Thyroid gland (tissue), 4 donors: ENCODE measurements around the gene ADAD2. TPM values are rescaled to one million over a fixed set of nuclear protein-coding genes. Genes with fewer than 3 reads are reported as not detected.
A peak's percentile ranks its signal among the peaks of the same experiment; 100 is the strongest.

Source experiments
- DNase-seq, 2 donors: peaks; one replicate each; pipeline ENCODE4 v3.0.0-alpha.2; 2019
- H3K27ac ChIP-seq, 3 donors: fragments of 200-600 bp; sonication (generic); 1 replicate in 2 of 3; 2 replicates in 1 of 3; pipeline ENCODE4 v1.5.1; 2016 to 2019; ENCODE audit warnings: mild to moderate bottlenecking in 1 of 3, moderate library complexity in 1 of 3
- H3K27me3 ChIP-seq: fragments of 200-600 bp; sonication (generic); one replicate; pipeline ENCODE4 v1.5.1; 2019
- H3K36me3 ChIP-seq, 2 donors: fragments of 200-600 bp; sonication (generic); one replicate each; pipeline ENCODE4 v1.5.1; 2016 to 2019
- H3K4me1 ChIP-seq, 2 donors: fragments of 200-600 bp; sonication (generic); one replicate each; pipeline ENCODE4 v1.5.1; 2017 to 2019
- H3K4me3 ChIP-seq, 3 donors: fragments of 200-600 bp; sonication (generic); replicated peaks in 1 of 3; 1 replicate in 2 of 3; 2 replicates in 1 of 3; pipeline ENCODE4 v1.5.1; 2016; ENCODE audit warnings: mild to moderate bottlenecking in 1 of 3
- H3K9me3 ChIP-seq: fragments of 200-600 bp; sonication (generic); one replicate; pipeline ENCODE4 v1.5.1; 2017
- POLR2A ChIP-seq, 2 donors: fragments of 450-650 bp; IDR thresholded peaks; one replicate each; pipeline ENCODE4 v1.6.1; 2017; ENCODE audit warnings: antibody characterized with exemption in 2 of 2, mild to moderate bottlenecking in 2 of 2, moderate library complexity in 1 of 2
- WGBS, 2 donors: methylation state at CpG; one replicate each; pipeline ENCODE4 v1.1.5; 2017; 5-methylcytosine and 5-hydroxymethylcytosine counted together
- intact Hi-C: fragments of 100-400 bp; cut with DNase I; formaldehyde crosslinking; loops from one replicate; pipeline ENCODE4 v1.15.1; 2023
- total RNA-seq, 4 donors: library from RNA; depleted of rRNA; stranded (reverse); fragments of >200 nt; gene quantifications; one replicate each; pipeline ENCODE4 v1.2.3, GENCODE V29; 2016
- TF ChIP-seq, protein P1 (sequence below), 6 experiments: fragments of 200-600 bp in 3 of 6; fragments of 450-650 bp in 3 of 6; sonication (generic) in 3 of 6; IDR thresholded peaks; one replicate each; pipeline ENCODE4 v1.5.1; 2016 to 2019; ENCODE audit warnings: antibody characterized with exemption in 6 of 6, mild to moderate bottlenecking in 2 of 6, inconsistent platforms in 1 of 6, moderate library complexity in 1 of 6

ADAD2 gene
- total RNA-seq, 4 donors from 2014 or later = 0.24 to 0.78 (median 0.54) TPM

DNA sequence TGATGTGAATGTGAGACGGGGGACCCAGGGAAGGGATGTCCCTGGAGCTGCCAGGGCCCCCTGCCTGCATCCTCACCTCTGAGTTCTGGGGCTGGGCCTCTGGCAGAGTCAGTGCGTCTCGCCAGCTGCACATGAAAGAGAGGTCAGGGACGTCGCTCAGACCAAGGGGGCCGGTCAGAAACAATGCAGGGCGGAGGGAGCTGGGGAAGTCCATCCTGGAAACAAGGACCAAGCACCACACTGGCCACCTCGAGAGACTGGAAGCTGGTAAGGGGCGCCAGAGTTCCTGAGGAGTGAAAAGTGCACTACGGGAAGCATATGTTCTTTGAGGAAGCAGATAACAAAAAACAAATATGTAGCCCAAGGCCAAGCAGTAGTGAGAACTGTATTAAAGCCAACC, 6.2 kb upstream of the ADAD2 start:
- Histone ChIP-seq H3K4me1 (peaks cover 8 to 9% of the 10 kb centered on the region in 2 donors), H3K9me3 (no peaks in the 10 kb centered on the region), H3K36me3 (peaks cover 24 to 29% of the 10 kb centered on the region in 2 donors), H3K4me3 (no peak overlapping the region), H3K27me3 (no peaks in the 10 kb centered on the region), H3K27ac (peak overlapping the region in 1 of 3 donors; percentile 28)
- TF ChIP-seq, protein P1, sequence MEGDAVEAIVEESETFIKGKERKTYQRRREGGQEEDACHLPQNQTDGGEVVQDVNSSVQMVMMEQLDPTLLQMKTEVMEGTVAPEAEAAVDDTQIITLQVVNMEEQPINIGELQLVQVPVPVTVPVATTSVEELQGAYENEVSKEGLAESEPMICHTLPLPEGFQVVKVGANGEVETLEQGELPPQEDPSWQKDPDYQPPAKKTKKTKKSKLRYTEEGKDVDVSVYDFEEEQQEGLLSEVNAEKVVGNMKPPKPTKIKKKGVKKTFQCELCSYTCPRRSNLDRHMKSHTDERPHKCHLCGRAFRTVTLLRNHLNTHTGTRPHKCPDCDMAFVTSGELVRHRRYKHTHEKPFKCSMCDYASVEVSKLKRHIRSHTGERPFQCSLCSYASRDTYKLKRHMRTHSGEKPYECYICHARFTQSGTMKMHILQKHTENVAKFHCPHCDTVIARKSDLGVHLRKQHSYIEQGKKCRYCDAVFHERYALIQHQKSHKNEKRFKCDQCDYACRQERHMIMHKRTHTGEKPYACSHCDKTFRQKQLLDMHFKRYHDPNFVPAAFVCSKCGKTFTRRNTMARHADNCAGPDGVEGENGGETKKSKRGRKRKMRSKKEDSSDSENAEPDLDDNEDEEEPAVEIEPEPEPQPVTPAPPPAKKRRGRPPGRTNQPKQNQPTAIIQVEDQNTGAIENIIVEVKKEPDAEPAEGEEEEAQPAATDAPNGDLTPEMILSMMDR (IDR thresholded peaks at IDR 0.05) = no peak
- TF ChIP-seq POLR2A (IDR thresholded peaks at IDR 0.05) = no peak
- intact Hi-C loops = loop anchor here (5.0 to 10.0 kb wide), 3 partner anchors 37 to 220 kb away; partner anchors contain the start of genes DNAAF1, HSDL1 and NECAB2
- DNase-seq = no peak
- WGBS, 2 donors = 82 to 87% methylated on average over 8 of the region's 10 CpGs

DNA sequence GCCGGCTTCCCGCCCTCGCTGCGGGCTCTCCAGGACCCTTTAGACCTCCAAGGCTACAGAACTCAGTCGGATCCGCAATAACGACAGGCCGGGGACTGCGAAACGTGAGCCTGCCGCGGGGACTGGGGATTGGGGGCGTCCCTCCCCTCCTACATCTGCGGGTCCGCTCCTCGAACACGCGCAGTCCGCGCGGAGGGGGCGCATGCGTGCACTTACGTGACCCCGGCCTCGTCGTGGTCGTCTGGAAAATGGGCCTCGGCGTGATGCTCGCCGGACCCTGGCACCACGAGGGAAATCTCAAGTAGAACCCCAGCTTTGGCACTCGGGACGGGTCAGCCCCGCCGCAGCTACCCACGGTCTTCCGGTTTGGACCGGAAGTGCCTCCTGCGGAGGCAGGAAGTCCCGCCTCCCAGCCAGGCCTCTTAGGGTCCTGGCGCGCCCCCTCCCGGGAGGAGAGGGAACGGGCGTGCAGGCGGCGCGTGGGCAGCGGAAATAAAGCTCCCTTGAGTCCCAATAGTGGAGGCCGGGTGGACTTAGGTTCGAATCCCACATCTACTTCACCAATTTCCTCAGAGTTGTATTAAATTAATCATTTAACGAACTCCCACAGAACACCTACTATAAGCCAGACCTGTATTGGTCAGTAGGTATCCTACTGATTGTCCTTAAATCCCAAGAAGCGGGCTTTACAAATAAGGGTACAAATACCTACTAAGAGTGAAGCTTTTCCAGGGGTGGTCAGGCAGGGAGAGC, 4.1 kb upstream of the ADAD2 start, which contains the start of gene TAF1C:
Gene TAF1C (minus strand): TSS at position 373 of the 753 bp plus-strand sequence. CDS start 2,069 bp downstream, outside the sequence.
- intact Hi-C loops = loop anchor here (5.0 to 10.0 kb wide), 2 partner anchors 40 to 222 kb away; partner anchors contain the start of genes DNAAF1, HSDL1 and NECAB2
- H3K36me3 ChIP-seq = peaks cover 7 to 13% of the 10 kb centered on the region in 2 donors
- WGBS, 2 donors = 4 to 10% methylated on average over 12 to 30 of the region's 55 CpGs
- peak within 1 kb of the TSS; percentile 71 to 93 (median 73) for H3K4me3 ChIP-seq
- peak within 1 kb of the TSS in 2 of 3 donors; percentile 33 to 42 for H3K27ac ChIP-seq
- peaks cover 8 to 9% of the 10 kb centered on the region in 2 donors for H3K4me1 ChIP-seq
- H3K27me3 ChIP-seq = no peaks in the 10 kb centered on the region
- no peaks in the 10 kb centered on the region for H3K9me3 ChIP-seq
- peak; percentile 92 to 93 for DNase-seq
- TF ChIP-seq, protein P1 (IDR thresholded peaks at IDR 0.05) = peak in 5 of 6 experiments; percentile 90 to 99 (median 97)
- TF ChIP-seq POLR2A (IDR thresholded peaks at IDR 0.05) = peak in 1 of 2 donors; percentile 41

DNA sequence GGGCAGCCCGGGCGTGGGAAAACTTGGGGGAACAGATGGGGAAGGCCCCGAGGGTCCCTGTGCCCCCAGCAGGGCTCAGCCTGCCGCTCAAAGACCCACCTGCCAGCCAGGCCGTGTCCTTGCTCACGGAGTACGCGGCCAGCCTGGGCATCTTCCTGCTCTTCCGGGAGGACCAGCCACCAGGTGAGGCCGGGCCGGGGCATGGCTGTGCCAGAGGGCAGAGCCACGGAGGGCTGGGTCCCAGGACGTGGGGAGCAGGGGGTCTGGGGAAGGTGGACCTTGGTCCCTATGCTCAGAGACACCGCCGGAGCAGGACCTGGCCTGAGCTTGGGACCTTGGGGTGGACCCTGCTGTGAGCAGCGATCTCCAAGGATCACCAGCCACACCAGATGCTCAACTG, 509 bp downstream of the ADAD2 start:
- 91 to 100% methylated on average over 7 to 10 of the region's 16 CpGs for WGBS, 2 donors
- no peak overlapping the region for H3K27ac ChIP-seq

DNA sequence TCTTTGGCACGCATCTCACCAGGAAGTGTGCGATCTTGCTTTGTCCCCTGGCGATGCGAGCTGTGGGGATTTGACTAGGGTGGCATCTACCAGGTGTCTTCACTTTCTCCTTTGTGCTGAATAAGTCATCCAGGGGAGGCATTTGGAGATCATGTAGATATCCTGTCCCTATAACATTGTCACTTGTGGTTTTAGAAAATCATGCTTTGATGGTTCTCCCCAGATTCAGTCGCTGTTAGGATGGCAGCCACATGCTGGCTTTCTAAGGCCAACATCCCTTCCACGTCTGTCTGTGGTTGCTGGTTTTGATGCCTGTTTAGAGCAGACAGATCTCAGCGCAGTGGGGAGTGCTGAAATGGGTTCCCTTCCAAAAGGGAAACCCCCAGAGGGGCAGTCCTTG, 2.5 kb downstream of the ADAD2 start:
- Histone ChIP-seq H3K27ac (no peak overlapping the region), H3K4me1 (no peaks in the 10 kb centered on the region), H3K36me3 (no peaks in the 10 kb centered on the region), H3K9me3 (no peaks in the 10 kb centered on the region), H3K4me3 (no peak overlapping the region), H3K27me3 (no peaks in the 10 kb centered on the region)
- DNase-seq = no peak
- intact Hi-C loops = loop anchor here (10.0 kb wide), 1 partner anchor 291 kb away; no protein-coding TSS in a partner anchor
- TF ChIP-seq, protein P1 (IDR thresholded peaks at IDR 0.05) = no peak
- no peak for TF ChIP-seq POLR2A (IDR thresholded peaks at IDR 0.05)
- WGBS, 2 donors = 89 to 90% methylated on average over 7 of the region's 7 CpGs

More for the DNA sequence above, 509 bp downstream of the ADAD2 start:
- DNase-seq = no peak
- no peaks in the 10 kb centered on the region for H3K36me3 ChIP-seq
- H3K9me3 ChIP-seq = no peaks in the 10 kb centered on the region
- TF ChIP-seq POLR2A (IDR thresholded peaks at IDR 0.05) = no peak
- TF ChIP-seq, protein P1 (IDR thresholded peaks at IDR 0.05) = no peak
- no peak overlapping the region for H3K4me3 ChIP-seq
- intact Hi-C loops = loop anchor here (10.0 kb wide), 1 partner anchor 293 kb away; no protein-coding TSS in a partner anchor
- H3K27me3 ChIP-seq = no peaks in the 10 kb centered on the region
- peaks cover 0 to 2% of the 10 kb centered on the region in 2 donors for H3K4me1 ChIP-seq

GRCh38 chr16:84194018-84194417, 3.1 kb downstream of the ADAD2 start:
- 82 to 88% methylated on average over 11 of the region's 11 CpGs for WGBS, 2 donors
- no peaks in the 10 kb centered on the region for H3K27me3 ChIP-seq
- TF ChIP-seq, protein P1 (IDR thresholded peaks at IDR 0.05) = no peak
- no peak for TF ChIP-seq POLR2A (IDR thresholded peaks at IDR 0.05)
- no peak overlapping the region for H3K4me3 ChIP-seq
- no peak for DNase-seq
- no peaks in the 10 kb centered on the region for H3K36me3 ChIP-seq
- intact Hi-C loops = loop anchor here (10.0 kb wide), 1 partner anchor 291 kb away; no protein-coding TSS in a partner anchor
- no peaks in the 10 kb centered on the region for H3K4me1 ChIP-seq
- no peak overlapping the region for H3K27ac ChIP-seq
- H3K9me3 ChIP-seq = no peaks in the 10 kb centered on the region
